ENCODE measurements around the gene MANBA. TPM values are rescaled to one million over a fixed set of nuclear protein-coding genes. Genes with fewer than 3 reads are reported as not detected.

Gene MANBA
- total RNA-seq, 3 donors from 2014 or later (not counting 1 experiment from before 2014, with no cell fraction given): 38.1 to 43.2 (median 40.8) TPM

DNA sequence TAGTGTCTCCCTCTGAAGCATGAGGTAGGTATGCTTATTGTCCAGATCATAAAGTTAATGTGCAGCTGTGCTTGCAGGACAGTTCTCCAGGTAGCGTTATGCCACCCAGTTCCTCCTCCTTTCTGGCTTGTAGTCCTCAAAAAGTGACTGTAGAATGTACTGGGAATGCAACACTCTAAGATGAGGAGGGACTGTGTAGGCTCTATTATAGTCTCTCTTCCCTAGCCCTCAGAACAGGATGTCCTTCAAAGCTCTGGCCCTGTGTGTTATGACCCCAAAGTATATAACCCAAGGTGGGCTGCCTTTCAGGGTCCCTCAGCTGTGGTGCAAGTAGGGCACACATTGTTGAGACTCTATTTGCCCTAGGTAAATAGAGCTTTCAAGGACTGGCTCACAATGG lies 20.8 kb upstream of the MANBA start:
- Mint-ChIP-seq H3K4me1 (peaks cover 0 to 6% of the 10 kb centered on the region in 2 donors), H3K4me3 (no peak overlapping the region), H3K9me3 (no peaks in the 10 kb centered on the region), H3K27me3 (ENCODE audit: low read depth in 2 of 2) (peaks cover 0 to 2% of the 10 kb centered on the region in 2 donors), H3K36me3 (no peaks in the 10 kb centered on the region), H3K27ac (no peak overlapping the region)
- Histone ChIP-seq H3K36me3 (ENCODE audit: control insufficient read depth, insufficient read depth, low read length) (no peaks in the 10 kb centered on the region), H3K9me3 (ENCODE audit: control insufficient read depth, insufficient read depth, low read length) (no peaks in the 10 kb centered on the region), H3K27ac (ENCODE audit: low read length) (no peak overlapping the region), H3K4me1 (ENCODE audit: control insufficient read depth, insufficient read depth, low read length) (no peaks in the 10 kb centered on the region), H3K4me3 (ENCODE audit: low read length) (no peak overlapping the region), H3K27me3 (ENCODE audit: control insufficient read depth, insufficient read depth, low read length) (no peaks in the 10 kb centered on the region)
- no peak for DNase-seq
- whole genome bisulfite sequencing (ENCODE audit: insufficient coverage): 94% methylated on average over 1 of the region's 1 CpG
- intact Hi-C loops (cut with micrococcal nuclease): no loop called here
- TF ChIP-seq, protein P1, sequence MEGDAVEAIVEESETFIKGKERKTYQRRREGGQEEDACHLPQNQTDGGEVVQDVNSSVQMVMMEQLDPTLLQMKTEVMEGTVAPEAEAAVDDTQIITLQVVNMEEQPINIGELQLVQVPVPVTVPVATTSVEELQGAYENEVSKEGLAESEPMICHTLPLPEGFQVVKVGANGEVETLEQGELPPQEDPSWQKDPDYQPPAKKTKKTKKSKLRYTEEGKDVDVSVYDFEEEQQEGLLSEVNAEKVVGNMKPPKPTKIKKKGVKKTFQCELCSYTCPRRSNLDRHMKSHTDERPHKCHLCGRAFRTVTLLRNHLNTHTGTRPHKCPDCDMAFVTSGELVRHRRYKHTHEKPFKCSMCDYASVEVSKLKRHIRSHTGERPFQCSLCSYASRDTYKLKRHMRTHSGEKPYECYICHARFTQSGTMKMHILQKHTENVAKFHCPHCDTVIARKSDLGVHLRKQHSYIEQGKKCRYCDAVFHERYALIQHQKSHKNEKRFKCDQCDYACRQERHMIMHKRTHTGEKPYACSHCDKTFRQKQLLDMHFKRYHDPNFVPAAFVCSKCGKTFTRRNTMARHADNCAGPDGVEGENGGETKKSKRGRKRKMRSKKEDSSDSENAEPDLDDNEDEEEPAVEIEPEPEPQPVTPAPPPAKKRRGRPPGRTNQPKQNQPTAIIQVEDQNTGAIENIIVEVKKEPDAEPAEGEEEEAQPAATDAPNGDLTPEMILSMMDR (IDR thresholded peaks at IDR 0.05): no peak
- no peak for ATAC-seq

DNA sequence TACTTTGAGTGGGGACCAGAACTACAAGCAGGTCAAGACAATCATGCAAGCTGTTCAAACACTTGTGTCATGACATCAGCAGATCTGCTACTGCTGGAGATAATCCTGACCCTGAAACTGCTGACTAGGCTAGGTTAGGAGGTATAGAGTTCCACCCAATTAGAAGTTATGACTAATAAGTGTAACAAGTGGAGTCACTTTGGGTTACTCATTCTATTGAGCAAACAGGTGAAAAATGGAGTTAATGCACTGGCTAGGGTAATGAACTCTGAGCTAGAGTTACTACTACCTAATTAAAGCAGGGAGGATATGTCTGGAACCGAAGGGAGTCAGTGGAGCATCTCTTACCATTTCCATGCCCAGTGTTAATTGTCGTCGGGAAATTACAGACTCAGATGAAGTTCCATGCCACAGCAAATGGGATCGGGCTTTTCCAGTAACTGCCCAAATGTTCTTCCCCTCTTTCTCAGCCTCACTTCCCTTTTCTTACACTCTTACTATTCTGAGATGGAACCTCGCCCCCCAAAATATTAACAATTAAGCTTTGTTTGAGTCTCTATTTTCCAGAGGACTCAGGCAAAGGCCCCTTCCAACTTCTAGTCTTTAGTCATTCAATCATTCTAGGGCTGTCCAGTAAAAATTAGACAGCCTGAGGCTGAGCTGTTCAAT lies 19.8 kb upstream of the MANBA start:
- Histone ChIP-seq H3K4me3 (ENCODE audit: low read length) (no peak overlapping the region), H3K4me1 (ENCODE audit: control insufficient read depth, insufficient read depth, low read length) (no peaks in the 10 kb centered on the region), H3K27me3 (ENCODE audit: control insufficient read depth, insufficient read depth, low read length) (no peaks in the 10 kb centered on the region), H3K27ac (ENCODE audit: low read length) (no peak overlapping the region), H3K9me3 (ENCODE audit: control insufficient read depth, insufficient read depth, low read length) (no peaks in the 10 kb centered on the region), H3K36me3 (ENCODE audit: control insufficient read depth, insufficient read depth, low read length) (no peaks in the 10 kb centered on the region)
- H3K4me3 Mint-ChIP-seq: no peak overlapping the region
- intact Hi-C loops (cut with micrococcal nuclease): no loop called here
- H3K4me1 Mint-ChIP-seq: no peaks in the 10 kb centered on the region
- TF ChIP-seq, protein P1 (IDR thresholded peaks at IDR 0.05): no peak
- ATAC-seq: no peak
- peaks cover 0 to 2% of the 10 kb centered on the region in 2 donors for H3K27me3 Mint-ChIP-seq (ENCODE audit: low read depth in 2 of 2)
- 92% methylated on average over 5 of the region's 5 CpGs for WGBS (ENCODE audit: insufficient coverage)
- H3K9me3 Mint-ChIP-seq: no peaks in the 10 kb centered on the region
- no peaks in the 10 kb centered on the region for H3K36me3 Mint-ChIP-seq
- no peak for DNase-seq
- no peak overlapping the region for H3K27ac Mint-ChIP-seq

DNA sequence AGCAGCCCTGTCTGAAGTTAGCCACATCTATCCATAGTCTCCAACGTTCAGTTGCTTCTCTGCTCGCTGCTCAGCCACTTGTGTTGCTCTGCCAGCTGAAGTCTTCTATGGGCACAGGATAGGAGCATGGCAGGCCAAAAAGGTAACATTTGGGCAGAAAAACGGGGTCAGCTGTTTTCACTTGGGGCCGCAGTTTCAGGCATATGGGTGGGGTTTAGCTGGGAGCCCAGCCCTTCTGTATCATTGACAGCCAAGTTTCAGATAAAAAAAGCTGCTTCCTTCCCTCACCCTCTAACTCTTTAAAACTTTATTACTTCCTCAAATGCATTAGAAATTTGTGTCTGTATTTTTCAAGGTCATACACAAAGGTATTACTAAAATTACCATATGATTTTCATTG lies 18.4 kb upstream of the MANBA start:
- no peaks in the 10 kb centered on the region for H3K4me1 ChIP-seq (ENCODE audit: control insufficient read depth, insufficient read depth, low read length)
- no peaks in the 10 kb centered on the region for H3K36me3 ChIP-seq (ENCODE audit: control insufficient read depth, insufficient read depth, low read length)
- Mint-ChIP-seq H3K4me3 (no peak overlapping the region), H3K4me1 (no peaks in the 10 kb centered on the region), H3K27ac (no peak overlapping the region), H3K36me3 (no peaks in the 10 kb centered on the region), H3K27me3 (ENCODE audit: low read depth in 2 of 2) (peaks cover 0 to 2% of the 10 kb centered on the region in 2 donors), H3K9me3 (no peaks in the 10 kb centered on the region)
- intact Hi-C loops (cut with micrococcal nuclease): no loop called here
- no peak overlapping the region for H3K27ac ChIP-seq (ENCODE audit: low read length)
- no peak for ATAC-seq
- H3K4me3 ChIP-seq (ENCODE audit: low read length): no peak overlapping the region
- TF ChIP-seq, protein P1 (IDR thresholded peaks at IDR 0.05): no peak
- DNase-seq: no peak
- 46% methylated on average over 4 of the region's 4 CpGs for WGBS (ENCODE audit: insufficient coverage)
- no peaks in the 10 kb centered on the region for H3K27me3 ChIP-seq (ENCODE audit: control insufficient read depth, insufficient read depth, low read length)
- H3K9me3 ChIP-seq (ENCODE audit: control insufficient read depth, insufficient read depth, low read length): no peaks in the 10 kb centered on the region

DNA sequence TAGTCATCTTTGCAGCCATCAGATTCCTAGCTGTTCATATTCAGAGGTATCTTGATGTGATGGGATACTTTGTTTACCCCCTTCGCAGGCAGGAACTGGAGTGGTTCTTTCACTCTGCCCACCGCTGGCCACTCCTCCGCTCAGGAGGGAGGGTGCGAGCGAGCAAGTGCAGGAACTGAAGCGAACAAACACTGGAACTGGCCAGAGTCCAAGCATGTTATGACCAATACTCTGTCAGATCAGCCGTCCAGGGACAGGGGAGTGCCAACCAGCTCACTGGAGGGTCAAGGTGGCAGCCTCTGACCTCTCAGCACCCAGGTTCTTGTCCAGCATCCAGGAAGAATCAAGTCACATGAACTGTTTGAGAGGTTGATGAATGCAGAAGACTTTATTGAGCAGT lies 18.0 kb upstream of the MANBA start:
- Histone ChIP-seq H3K27ac (ENCODE audit: low read length) (no peak overlapping the region), H3K4me1 (ENCODE audit: control insufficient read depth, insufficient read depth, low read length) (no peaks in the 10 kb centered on the region), H3K27me3 (ENCODE audit: control insufficient read depth, insufficient read depth, low read length) (no peaks in the 10 kb centered on the region), H3K4me3 (ENCODE audit: low read length) (no peak overlapping the region), H3K36me3 (ENCODE audit: control insufficient read depth, insufficient read depth, low read length) (no peaks in the 10 kb centered on the region), H3K9me3 (ENCODE audit: control insufficient read depth, insufficient read depth, low read length) (no peaks in the 10 kb centered on the region)
- DNase-seq: no peak
- Mint-ChIP-seq H3K4me1 (no peaks in the 10 kb centered on the region), H3K4me3 (no peak overlapping the region), H3K36me3 (no peaks in the 10 kb centered on the region), H3K27ac (no peak overlapping the region), H3K9me3 (no peaks in the 10 kb centered on the region), H3K27me3 (ENCODE audit: low read depth in 2 of 2) (peaks cover 0 to 2% of the 10 kb centered on the region in 2 donors)
- 91% methylated on average over 7 of the region's 7 CpGs for WGBS (ENCODE audit: insufficient coverage)
- no peak for ATAC-seq
- TF ChIP-seq, protein P1 (IDR thresholded peaks at IDR 0.05): no peak
- intact Hi-C loops (cut with micrococcal nuclease): no loop called here
